ENCODE measurements around the gene ERRFI1. TPM values are rescaled to one million over a fixed set of nuclear protein-coding genes. Genes with fewer than 3 reads are reported as not detected.

Gene ERRFI1
- total and polyA plus RNA-seq, 2 of the 8 experiments (the other 6 are each of a cell fraction or from before 2014, with no cell fraction given) = 23.4 to 46.1 TPM

- TF ChIP-seq NRF1 (IDR thresholded peaks at IDR 0.05; ENCODE audit: low read depth, low read length) (no peak), CTBP2 (IDR thresholded peaks at IDR 0.05; ENCODE audit: borderline replicate concordance, insufficient read depth, insufficient read length, low read length) (no peak), CHD1 (IDR thresholded peaks at IDR 0.05; ENCODE audit: low read depth, low read length) (no peak), TBP (IDR thresholded peaks at IDR 0.05; ENCODE audit: low read depth, low read length) (no peak), BRCA1 (IDR thresholded peaks at IDR 0.05; ENCODE audit: low read depth, low read length) (no peak), EZH2 (IDR thresholded peaks at IDR 0.05; ENCODE audit: low read depth, low read length, severe bottlenecking) (no peak), SUZ12 (IDR thresholded peaks at IDR 0.05; ENCODE audit: low read length) (no peak)
These were observed 36.8 kb upstream of the ERRFI1 start (continued) for GRCh38 chr1:8062861-8063260.

Data from H1 (cell line).